GM12872 (cell line): ENCODE data around the gene TLX2.

Experiments used
- TF ChIP-seq, protein P1 (sequence below): IDR thresholded peaks from 3 replicates; pipeline ENCODE4 v1.5.1; 2011; ENCODE audit warnings: low read depth, mild to moderate bottlenecking, low read length, moderate library complexity; ENCODE audit not compliant: insufficient read depth

The TLX2 gene

DNA sequence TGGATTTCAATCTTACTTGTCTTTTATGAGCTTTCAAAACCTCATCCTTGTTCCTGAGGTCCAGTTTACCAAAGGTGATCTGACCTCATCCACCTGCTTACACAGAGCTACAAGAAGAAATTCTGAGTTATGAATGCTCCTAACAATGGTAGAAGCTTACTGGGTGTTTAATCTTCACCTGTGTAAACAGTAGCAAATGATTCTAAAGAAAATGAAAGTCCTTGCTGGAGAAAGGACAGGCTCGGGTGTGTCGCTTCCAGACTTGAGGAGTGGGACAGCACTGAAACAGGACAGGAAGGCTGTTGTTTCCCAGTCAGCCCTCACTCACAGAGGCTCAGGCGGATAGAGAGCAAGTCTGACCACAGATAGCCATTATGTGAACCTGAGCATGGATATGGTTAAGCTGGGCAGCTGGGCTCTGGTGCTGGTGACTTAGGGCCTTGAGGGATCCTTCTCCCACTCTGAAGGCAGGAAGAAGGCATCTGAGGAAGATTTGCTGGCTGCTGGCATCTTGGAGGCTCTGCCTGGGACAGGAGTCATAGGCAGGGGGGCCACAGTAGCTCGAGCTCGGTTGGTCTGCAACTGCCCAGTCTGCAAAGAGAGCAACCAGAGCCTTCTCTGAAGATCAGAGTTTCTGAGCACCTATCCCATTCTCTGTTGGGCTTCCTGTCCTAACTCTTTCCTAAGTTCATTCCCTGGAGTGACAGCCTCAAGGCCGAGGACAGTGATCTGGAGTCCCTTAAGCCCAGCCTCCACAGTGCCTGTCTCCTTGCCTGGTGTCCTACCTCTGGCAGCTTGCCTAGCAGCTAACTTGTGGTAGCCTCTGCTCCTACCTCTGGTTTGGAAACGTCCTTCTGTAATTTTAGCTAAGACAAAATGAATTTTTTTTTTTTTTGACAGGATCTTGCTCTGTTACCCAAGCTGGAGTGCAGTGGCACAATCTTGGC is 44.3 kb downstream of the TLX2 start:
- TF ChIP-seq, protein P1, sequence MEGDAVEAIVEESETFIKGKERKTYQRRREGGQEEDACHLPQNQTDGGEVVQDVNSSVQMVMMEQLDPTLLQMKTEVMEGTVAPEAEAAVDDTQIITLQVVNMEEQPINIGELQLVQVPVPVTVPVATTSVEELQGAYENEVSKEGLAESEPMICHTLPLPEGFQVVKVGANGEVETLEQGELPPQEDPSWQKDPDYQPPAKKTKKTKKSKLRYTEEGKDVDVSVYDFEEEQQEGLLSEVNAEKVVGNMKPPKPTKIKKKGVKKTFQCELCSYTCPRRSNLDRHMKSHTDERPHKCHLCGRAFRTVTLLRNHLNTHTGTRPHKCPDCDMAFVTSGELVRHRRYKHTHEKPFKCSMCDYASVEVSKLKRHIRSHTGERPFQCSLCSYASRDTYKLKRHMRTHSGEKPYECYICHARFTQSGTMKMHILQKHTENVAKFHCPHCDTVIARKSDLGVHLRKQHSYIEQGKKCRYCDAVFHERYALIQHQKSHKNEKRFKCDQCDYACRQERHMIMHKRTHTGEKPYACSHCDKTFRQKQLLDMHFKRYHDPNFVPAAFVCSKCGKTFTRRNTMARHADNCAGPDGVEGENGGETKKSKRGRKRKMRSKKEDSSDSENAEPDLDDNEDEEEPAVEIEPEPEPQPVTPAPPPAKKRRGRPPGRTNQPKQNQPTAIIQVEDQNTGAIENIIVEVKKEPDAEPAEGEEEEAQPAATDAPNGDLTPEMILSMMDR: no peak

DNA sequence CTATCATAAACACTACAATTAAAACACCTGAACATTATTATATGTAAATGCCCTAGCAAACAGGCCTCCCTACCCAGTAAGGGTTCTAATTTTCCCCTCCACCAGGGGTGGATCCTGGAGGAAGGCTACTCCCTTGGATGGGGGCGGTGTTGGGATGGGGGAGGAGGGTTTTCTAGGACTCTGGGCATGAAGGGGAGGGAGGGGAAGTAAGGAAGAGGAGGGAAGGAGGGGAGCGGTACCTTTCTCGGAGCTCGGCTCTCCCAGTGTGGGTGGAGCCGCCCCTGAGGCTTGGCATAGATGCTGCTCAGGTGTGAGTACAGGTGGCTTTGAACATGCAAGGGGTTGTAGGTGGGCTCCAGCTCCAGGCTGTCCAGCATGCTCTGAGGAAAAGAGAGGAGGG is 45.7 kb downstream of the TLX2 start:
- TF ChIP-seq, protein P1: no peak

DNA sequence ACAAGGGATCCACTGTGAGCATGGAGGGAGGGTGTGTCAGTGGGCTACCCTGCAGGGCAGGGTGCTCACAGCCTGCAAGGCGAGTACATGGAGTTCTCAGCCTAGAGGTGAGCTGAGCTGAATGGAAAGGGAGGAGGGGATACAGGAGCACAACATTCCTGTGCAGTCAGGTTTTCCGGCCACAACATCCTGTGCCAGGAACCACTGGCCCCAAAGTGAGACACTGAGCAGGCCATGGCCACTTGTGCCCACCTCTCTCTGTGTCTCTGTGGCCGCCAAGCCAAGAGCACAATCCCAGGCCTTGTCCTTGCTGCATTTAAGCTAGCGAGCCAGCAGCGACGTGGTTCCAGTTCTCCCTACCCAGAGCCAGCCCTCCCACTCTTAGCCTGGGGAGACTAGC is 46.3 kb downstream of the TLX2 start:
- TF ChIP-seq, protein P1: no peak

DNA sequence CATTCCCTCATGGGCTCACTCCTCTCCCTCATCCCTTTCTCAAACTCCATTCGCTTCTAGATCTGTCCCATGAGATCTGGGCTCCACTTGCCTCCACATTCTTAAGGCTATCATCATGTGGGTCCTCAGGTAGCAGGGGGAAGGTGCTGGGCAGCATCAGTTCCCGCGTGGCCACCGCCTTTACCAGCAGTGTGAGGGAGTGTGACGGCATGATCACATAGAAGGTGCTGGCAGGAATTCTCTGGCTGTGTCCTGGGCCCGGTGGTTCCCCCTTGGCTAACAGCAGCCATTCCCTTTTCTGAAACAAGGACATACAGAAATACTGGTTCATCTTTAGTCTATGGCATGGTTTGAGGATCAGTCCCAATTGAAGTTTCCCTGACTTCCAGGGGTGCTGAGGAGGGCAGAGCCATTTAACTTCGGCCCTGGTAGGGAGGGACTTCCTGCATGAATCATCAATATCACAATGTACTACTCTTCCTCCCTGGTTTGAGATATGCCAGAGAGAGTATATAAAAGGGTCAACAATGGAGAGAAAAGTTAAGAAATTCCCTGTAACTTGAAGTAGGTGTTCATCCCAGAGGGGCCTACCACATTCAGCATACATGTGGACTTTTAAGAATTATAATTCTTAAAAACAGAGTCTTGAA is 48.0 kb downstream of the TLX2 start:
- TF ChIP-seq, protein P1: no peak

DNA sequence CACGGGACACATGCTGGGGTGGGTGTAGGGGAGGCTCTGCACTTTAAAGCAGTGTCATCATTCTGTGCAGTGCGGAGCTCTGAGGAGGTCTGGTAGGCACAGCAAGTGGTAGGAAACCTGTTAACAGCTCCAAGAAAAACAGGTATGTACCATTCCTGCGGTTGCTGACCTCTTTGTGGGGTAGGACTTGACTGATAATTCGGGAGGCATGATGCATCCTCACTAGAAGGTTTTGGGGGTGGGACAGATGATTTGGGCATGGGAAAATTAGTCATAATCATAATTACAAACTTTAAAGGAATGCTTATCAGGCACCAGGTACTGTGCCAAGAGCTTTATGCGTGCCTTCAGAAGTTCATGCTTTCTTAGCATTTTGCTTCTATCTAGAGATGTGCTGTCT is 50.0 kb downstream of the TLX2 start:
- TF ChIP-seq, protein P1: no peak

DNA sequence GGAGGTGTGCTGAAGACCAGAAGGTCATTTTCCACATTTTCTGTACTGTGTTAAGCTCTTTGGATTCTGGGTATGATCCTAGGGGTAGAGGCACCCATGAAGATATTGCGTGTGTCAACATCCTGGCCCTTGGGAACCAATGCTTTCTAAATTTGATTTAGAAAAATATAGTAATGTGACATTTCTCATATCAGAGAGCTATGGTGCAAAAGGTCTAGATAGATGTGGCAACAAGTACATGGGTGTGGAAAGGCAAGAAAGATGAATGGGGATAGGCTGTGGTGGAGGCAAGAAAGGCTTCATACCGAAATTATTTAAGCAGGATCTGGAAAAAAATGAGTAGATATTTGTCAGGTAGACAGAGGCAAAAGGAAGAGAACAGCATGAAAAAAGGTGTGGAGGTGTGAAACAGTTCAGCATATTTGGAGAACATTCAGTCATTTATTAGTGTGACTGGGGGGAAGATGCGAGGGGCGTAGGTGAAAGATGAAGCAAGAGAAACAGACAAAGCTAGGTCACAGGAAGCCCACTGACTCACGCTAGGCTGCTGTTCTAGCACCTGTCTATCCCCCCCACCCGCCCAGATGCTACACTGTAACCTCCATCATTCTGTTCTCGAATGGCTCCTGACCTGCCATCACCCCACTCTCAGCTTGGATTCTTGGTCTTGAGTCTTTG is 52.0 kb downstream of the TLX2 start:
- TF ChIP-seq, protein P1: no peak

DNA sequence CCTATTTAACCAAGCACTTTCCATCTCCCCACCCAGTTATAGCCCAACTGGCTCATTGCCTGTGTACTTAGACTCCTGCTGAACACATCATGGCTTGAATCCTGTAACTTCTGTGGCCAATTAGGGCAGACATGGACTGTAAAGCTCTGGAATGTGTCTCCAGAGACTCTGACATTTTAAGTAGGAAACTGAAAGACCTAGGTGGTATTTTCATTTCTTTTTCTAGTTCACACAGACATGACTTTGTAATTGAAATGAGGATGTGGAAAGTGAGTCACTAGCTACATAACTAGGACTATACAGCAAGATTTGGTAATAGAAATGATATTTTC is 52.5 kb downstream of the TLX2 start:
- TF ChIP-seq, protein P1: no peak
